Pons (tissue), 1 donor: ENCODE results near the gene GPR39.
A peak's percentile ranks its signal among the peaks of the same experiment; 100 is the strongest.

ENCODE experiments used
- DNase-seq: peaks from one replicate; pipeline ENCODE4 v3.0.0-alpha.2; 2016; ENCODE audit warnings: low spot score

Gene GPR39

GRCh38 chr2:132567682-132568081 is 151.1 kb downstream of the GPR39 start:
- DNase-seq: no peak

GRCh38 chr2:132568656-132569055 is 152.1 kb downstream of the GPR39 start:
- no peak for DNase-seq

- DNase-seq: no peak
These were observed 156.9 kb downstream of the GPR39 start for GRCh38 chr2:132573444-132574007.

GRCh38 chr2:132577686-132578085 is 161.1 kb downstream of the GPR39 start:
- DNase-seq: peak; percentile 77

GRCh38 chr2:132581591-132581990 is 165.0 kb downstream of the GPR39 start:
- no peak for DNase-seq

GRCh38 chr2:132581991-132582738 is 165.6 kb downstream of the GPR39 start:
- no peak for DNase-seq

GRCh38 chr2:132583666-132584360 is 167.2 kb downstream of the GPR39 start:
- no peak for DNase-seq

GRCh38 chr2:132584976-132585817 is 168.6 kb downstream of the GPR39 start:
- DNase-seq: no peak

- DNase-seq: no peak
These were observed 169.5 kb downstream of the GPR39 start for GRCh38 chr2:132586101-132586511.

- DNase-seq: no peak
These were observed 170.2 kb downstream of the GPR39 start for GRCh38 chr2:132586835-132587234.

GRCh38 chr2:132588576-132588975 is 172.0 kb downstream of the GPR39 start:
- no peak for DNase-seq

- peak; percentile 14 for DNase-seq
These were observed 172.7 kb downstream of the GPR39 start for GRCh38 chr2:132589111-132589830.

GRCh38 chr2:132589966-132590365 is 173.4 kb downstream of the GPR39 start:
- DNase-seq: no peak

GRCh38 chr2:132593171-132593570 is 176.6 kb downstream of the GPR39 start:
- no peak for DNase-seq

- DNase-seq: no peak
These were observed 178.6 kb downstream of the GPR39 start for GRCh38 chr2:132595186-132595585.

GRCh38 chr2:132595693-132596092 is 179.1 kb downstream of the GPR39 start:
- no peak for DNase-seq

- DNase-seq: no peak
These were observed 180.6 kb downstream of the GPR39 start for GRCh38 chr2:132597166-132597565.

GRCh38 chr2:132597831-132598230 is 181.2 kb downstream of the GPR39 start:
- no peak for DNase-seq

GRCh38 chr2:132598536-132598935 is 181.9 kb downstream of the GPR39 start:
- no peak for DNase-seq

GRCh38 chr2:132599556-132599955 is 183.0 kb downstream of the GPR39 start:
- no peak for DNase-seq

GRCh38 chr2:132604561-132604960 is 188.0 kb downstream of the GPR39 start:
- DNase-seq: no peak
